Fibroblast of lung (primary cell): ENCODE results near the gene NRTN. TPM values are rescaled to one million over a fixed set of nuclear protein-coding genes. Genes with fewer than 3 reads are reported as not detected.
"Not testable (repeated sequence)": the region's sequence is repeated elsewhere in the genome, so short reads cannot be mapped to it uniquely, and the experiment has no call there.

ENCODE experiments used
- DNase-seq, 2 donors: peaks; one replicate each; pipeline versions ENCODE4 v3.0.0 to v3.0.0-alpha.2; 2010; ENCODE audit warnings: low read depth in 2 of 2
- H2AFZ ChIP-seq: 2 replicates; pipeline ENCODE4 v1.5.1; 2012; ENCODE audit warnings: low read length, control low read depth, inconsistent platforms
- H3K27ac ChIP-seq: 2 replicates; pipeline ENCODE4 v1.5.1; 2011; ENCODE audit warnings: low read length, control low read depth; ENCODE audit not compliant: insufficient read depth
- H3K27me3 ChIP-seq: 2 replicates; pipeline ENCODE4 v1.5.1; 2011; ENCODE audit warnings: mild to moderate bottlenecking, low read length; ENCODE audit not compliant: control insufficient read depth, insufficient read depth
- H3K36me3 ChIP-seq: 2 replicates; pipeline ENCODE4 v1.5.1; 2011; ENCODE audit warnings: low read length; ENCODE audit not compliant: control insufficient read depth, insufficient read depth
- H3K4me1 ChIP-seq: 2 replicates; pipeline ENCODE4 v1.5.1; 2011; ENCODE audit warnings: low read length; ENCODE audit not compliant: control insufficient read depth, insufficient read depth; ENCODE audit errors: extremely low read depth
- H3K4me2 ChIP-seq: 2 replicates; pipeline ENCODE4 v1.5.1; 2011; ENCODE audit warnings: low read length, control low read depth; ENCODE audit not compliant: insufficient read depth; ENCODE audit errors: extremely low read depth
- H3K4me3 ChIP-seq, 4 experiments: fragments of 200-600 bp in 1 of 4; sonication (generic) in 1 of 4; replicated peaks in 1 of 4; 2 replicates each; pipeline ENCODE4 v1.5.1; 2011 to 2016; ENCODE audit warnings: low read length in 4 of 4, low read depth in 3 of 4, mild to moderate bottlenecking in 3 of 4, control low read depth in 2 of 4, inconsistent platforms in 1 of 4, mixed read lengths in 1 of 4; ENCODE audit not compliant: insufficient read depth in 1 of 4; ENCODE audit errors: control extremely low read depth in 1 of 4
- H3K79me2 ChIP-seq: 2 replicates; pipeline ENCODE4 v1.5.1; 2012; ENCODE audit warnings: mild to moderate bottlenecking, low read length, inconsistent platforms; ENCODE audit not compliant: control insufficient read depth, insufficient read depth
- H3K9ac ChIP-seq: 2 replicates; pipeline ENCODE4 v1.5.1; 2011; ENCODE audit warnings: mild to moderate bottlenecking, low read length, control low read depth; ENCODE audit not compliant: insufficient read depth
- H3K9me3 ChIP-seq: 2 replicates; pipeline ENCODE4 v1.5.1; 2012; ENCODE audit warnings: low read depth, low read length; ENCODE audit not compliant: control insufficient read depth, insufficient read depth
- H4K20me1 ChIP-seq: 2 replicates; pipeline ENCODE4 v1.5.1; 2011; ENCODE audit warnings: low read length; ENCODE audit not compliant: control insufficient read depth, insufficient read depth; ENCODE audit errors: extremely low read depth
- CTCF ChIP-seq, 2 donors: IDR thresholded peaks in 1 of 2; conservative IDR thresholded peaks in 1 of 2; 1 replicate in 1 of 2; 2 replicates in 1 of 2; pipeline ENCODE4 v1.5.1; 2011 to 2012; ENCODE audit warnings: low read length in 2 of 2, control low read depth in 1 of 2, inconsistent platforms in 1 of 2, low read depth in 1 of 2, mild to moderate bottlenecking in 1 of 2
- EZH2 ChIP-seq: IDR thresholded peaks from 2 replicates; pipeline ENCODE4 v1.5.1; 2012; ENCODE audit warnings: low read length, control low read depth, mild to moderate bottlenecking; ENCODE audit errors: missing control alignments
- polyA plus RNA-seq, 2 donors: library from polyadenylated mRNA; depleted of rRNA in 1 of 2; stranded (reverse) in 1 of 2; unstranded in 1 of 2; fragments of >200 nt; gene quantifications; 2 replicates each; pipeline ENCODE4 v1.2.1, GENCODE V29; 2011 to 2012; ENCODE audit warnings: missing spikeins in 1 of 2
- total RNA-seq: library from RNA; depleted of rRNA; stranded (reverse); fragments of >200 nt; gene quantifications from 2 replicates; pipeline ENCODE4 v1.2.1, GENCODE V29; 2014

The NRTN gene
- total and polyA plus RNA-seq, 2 donors (not counting 1 experiment from before 2014, with no cell fraction given), result 0.11 to 0.50 TPM

- Histone ChIP-seq H3K9me3 (no peaks in the 10 kb centered on the region), H3K36me3 (no peaks in the 10 kb centered on the region), H4K20me1 (no peaks in the 10 kb centered on the region), H3K27ac (no peak overlapping the region), H3K4me3 (no peak overlapping the region), H3K4me1 (no peaks in the 10 kb centered on the region), H3K9ac (no peak overlapping the region), H3K79me2 (no peaks in the 10 kb centered on the region), H3K4me2 (no peak overlapping the region), H2AFZ (no peak overlapping the region), H3K27me3 (no peaks in the 10 kb centered on the region)
- TF ChIP-seq EZH2 (no peak), CTCF (conservative IDR thresholded peaks at IDR 0.05 in 1 of 2, IDR thresholded peaks at IDR 0.05 in 1 of 2; ENCODE audit: low read depth in 1 of 2, low read length in 2 of 2) (no peak)
- peak in 1 of 2 donors; percentile 52 for DNase-seq
These were observed 66.1 kb downstream of the NRTN start for GRCh38 chr19:5870986-5871394.

GRCh38 chr19:5873617-5874199, 68.8 kb downstream of the NRTN start:
- DNase-seq, result no peak
- no peaks in the 10 kb centered on the region for H4K20me1 ChIP-seq
- no peak overlapping the region for H3K4me3 ChIP-seq
- no peak overlapping the region for H3K4me2 ChIP-seq
- TF ChIP-seq EZH2 (no peak), CTCF (conservative IDR thresholded peaks at IDR 0.05 in 1 of 2, IDR thresholded peaks at IDR 0.05 in 1 of 2; ENCODE audit: low read depth in 1 of 2, low read length in 2 of 2) (no peak)
- no peaks in the 10 kb centered on the region for H3K36me3 ChIP-seq
- H3K9ac ChIP-seq, result no peak overlapping the region
- H3K9me3 ChIP-seq, result no peaks in the 10 kb centered on the region
- H3K27ac ChIP-seq, result no peak overlapping the region
- no peak overlapping the region for H2AFZ ChIP-seq
- no peaks in the 10 kb centered on the region for H3K27me3 ChIP-seq
- H3K79me2 ChIP-seq, result no peaks in the 10 kb centered on the region
- no peaks in the 10 kb centered on the region for H3K4me1 ChIP-seq

DNA sequence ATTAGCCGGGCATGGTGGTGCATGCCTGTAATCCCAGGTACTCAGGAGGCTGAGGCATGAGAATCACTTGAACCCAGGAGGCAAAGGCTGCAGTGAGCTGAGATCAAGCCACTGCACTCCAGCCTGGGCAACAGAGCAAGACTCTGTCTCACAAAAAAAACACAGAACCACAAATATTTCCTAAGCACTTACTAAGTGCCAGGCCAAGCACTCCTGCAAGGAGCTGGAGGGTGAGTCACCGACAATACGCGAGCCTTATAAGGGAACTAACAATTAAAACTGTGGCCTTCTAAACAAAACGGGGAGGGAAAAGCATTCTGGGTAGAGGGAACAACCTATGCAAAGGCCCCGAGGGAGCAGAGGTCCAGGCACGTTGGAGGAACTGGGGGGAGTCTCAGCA, 69.6 kb downstream of the NRTN start:
- H3K27ac ChIP-seq, H3K79me2 ChIP-seq, H2AFZ ChIP-seq, H3K36me3 ChIP-seq, H3K9ac ChIP-seq, H4K20me1 ChIP-seq, H3K4me1 ChIP-seq, H3K4me3 ChIP-seq, H3K27me3 ChIP-seq, H3K4me2 ChIP-seq, H3K9me3 ChIP-seq: not testable (repeated sequence)
- peak; percentile 22 to 70 for DNase-seq
